Measurements from ENCODE around the gene UBE2F. TPM values are rescaled to one million over a fixed set of nuclear protein-coding genes. Genes with fewer than 3 reads are reported as not detected.

UBE2F gene
- total RNA-seq, 2 donors from 2014 or later, result 67.7 to 69.9 TPM

- peak overlapping the region in 1 of 4 donors; percentile 44 for H3K27ac ChIP-seq
- 39 to 42% methylated on average over 4 of the region's 4 CpGs for whole genome bisulfite sequencing, 2 donors
Measured at GRCh38 chr2:237998530-237998929, 31.7 kb downstream of the UBE2F start.

GRCh38 chr2:238003234-238004031 is 36.6 kb downstream of the UBE2F start:
- WGBS, 2 donors, result 87% methylated on average over 7 of the region's 7 CpGs
- H3K27ac ChIP-seq, result no peak overlapping the region
- no peak for ATAC-seq
- no peak for DNase-seq
- no peaks in the 10 kb centered on the region for H3K9me3 ChIP-seq
- peaks cover 4% of the 10 kb centered on the region for H3K4me1 ChIP-seq
- H3K36me3 ChIP-seq (replicated peaks in 1 of 2; ENCODE audit: insufficient read depth in 1 of 2, low read depth in 2 of 2), result no peaks in the 10 kb centered on the region
- intact Hi-C loops (cut with DNase I), result no loop called here
- no peaks in the 10 kb centered on the region for H3K27me3 ChIP-seq
- no peak overlapping the region for H3K4me3 ChIP-seq
- TF ChIP-seq POLR2A (IDR thresholded peaks at IDR 0.05), result no peak
- no peak for TF ChIP-seq CTCF (IDR thresholded peaks at IDR 0.05)

More at GRCh38 chr2:237998530-237998929, 31.7 kb downstream of the UBE2F start:
- intact Hi-C loops (cut with DNase I), result no loop called here
- Histone ChIP-seq H3K4me1 (peaks cover 27% of the 10 kb centered on the region), H3K9me3 (no peaks in the 10 kb centered on the region), H3K4me3 (no peak overlapping the region), H3K36me3 (replicated peaks in 1 of 2; ENCODE audit: insufficient read depth in 1 of 2, low read depth in 2 of 2) (no peaks in the 10 kb centered on the region), H3K27me3 (no peaks in the 10 kb centered on the region)
- DNase-seq (no peak), ATAC-seq (peak; percentile 50)
- TF ChIP-seq CTCF (IDR thresholded peaks at IDR 0.05), result no peak
- no peak for TF ChIP-seq POLR2A (IDR thresholded peaks at IDR 0.05)

GRCh38 chr2:238004077-238004830 is 37.4 kb downstream of the UBE2F start:
- DNase-seq, result no peak
- Histone ChIP-seq H3K36me3 (replicated peaks in 1 of 2; ENCODE audit: insufficient read depth in 1 of 2, low read depth in 2 of 2) (no peaks in the 10 kb centered on the region), H3K4me1 (no peaks in the 10 kb centered on the region), H3K4me3 (no peak overlapping the region), H3K27me3 (no peaks in the 10 kb centered on the region), H3K27ac (no peak overlapping the region), H3K9me3 (no peaks in the 10 kb centered on the region)
- WGBS, 2 donors, result 96 to 97% methylated on average over 3 of the region's 3 CpGs
- intact Hi-C loops (cut with DNase I), result no loop called here
- ATAC-seq, result no peak
- TF ChIP-seq CTCF (IDR thresholded peaks at IDR 0.05), result no peak
- TF ChIP-seq POLR2A (IDR thresholded peaks at IDR 0.05), result no peak

GRCh38 chr2:238005528-238005927 is 38.7 kb downstream of the UBE2F start:
- DNase-seq (no peak), ATAC-seq (no peak)
- Histone ChIP-seq H3K4me1 (no peaks in the 10 kb centered on the region), H3K4me3 (no peak overlapping the region), H3K27me3 (no peaks in the 10 kb centered on the region), H3K9me3 (no peaks in the 10 kb centered on the region), H3K36me3 (replicated peaks in 1 of 2; ENCODE audit: insufficient read depth in 1 of 2, low read depth in 2 of 2) (no peaks in the 10 kb centered on the region), H3K27ac (no peak overlapping the region)
- 35 to 39% methylated on average over 1 of the region's 1 CpG for WGBS, 2 donors
- intact Hi-C loops (cut with DNase I), result no loop called here
- TF ChIP-seq CTCF (IDR thresholded peaks at IDR 0.05) (no peak), POLR2A (IDR thresholded peaks at IDR 0.05) (no peak)
